AG04450 (cell line): ENCODE data around the gene STARD9. TPM values are rescaled to one million over a fixed set of nuclear protein-coding genes. Genes with fewer than 3 reads are reported as not detected.

Source experiments
- CTCF ChIA-PET: fragments of 300-600, 350-600 bp; formaldehyde crosslinking; extraction: SDS; loops from one replicate; lab custom pipeline; 2022; ENCODE audit warnings: antibody characterized with exemption, inconsistent platforms; lab: Charles Lee
- POLR2A ChIA-PET: fragments of 350-600 bp; formaldehyde crosslinking; extraction: SDS; loops from one replicate; lab custom pipeline; 2021; ENCODE audit warnings: antibody characterized with exemption, inconsistent platforms; lab: Yijun Ruan, JAX
- DNase-seq: peaks from one replicate; pipeline ENCODE4 v3.0.0-alpha.2; 2011; ENCODE audit warnings: low read depth, low spot score
- H3K27ac ChIP-seq: one replicate; pipeline ENCODE4 v1.5.1; 2012; ENCODE audit warnings: low read depth, low read length, control low read depth
- H3K27me3 ChIP-seq: one replicate; pipeline ENCODE4 v1.6.0; 2012; ENCODE audit warnings: low read length; ENCODE audit not compliant: control insufficient read depth, insufficient read depth
- H3K4me3 ChIP-seq: 2 replicates; pipeline ENCODE4 v1.5.1; 2011; ENCODE audit warnings: mild to moderate bottlenecking, low read depth, low read length, control low read depth
- H3K9me3 ChIP-seq: 2 replicates; pipeline ENCODE4 v1.5.1; 2012; ENCODE audit warnings: low read length; ENCODE audit not compliant: control insufficient read depth, insufficient read depth
- CTCF ChIP-seq: IDR thresholded peaks from 2 replicates; pipeline ENCODE4 v1.5.1; 2011; ENCODE audit warnings: low read depth, low read length, control low read depth, inconsistent platforms
- polyA plus RNA-seq: library from polyadenylated mRNA; depleted of rRNA; stranded (reverse); fragments of >200 nt; gene quantifications from 2 replicates; pipeline ENCODE4 v1.2.3, GENCODE V29; 2011

The STARD9 gene
- polyA plus RNA-seq, 1 experiment, result 2.2 TPM

- Histone ChIP-seq H3K4me3 (no peak overlapping the region), H3K27me3 (no peaks in the 10 kb centered on the region), H3K27ac (no peak overlapping the region), H3K9me3 (no peaks in the 10 kb centered on the region; the same call in 1 of the 2 replicates)
- TF ChIP-seq CTCF, result no peak
- POLR2A ChIA-PET, result no interaction called here
- DNase-seq, result no peak
- CTCF ChIA-PET, result interaction anchor here (2.0 kb wide), 1 partner anchor 219 kb away, joined by 14 read pairs; no protein-coding TSS in a partner anchor
These were observed 131.7 kb downstream of the STARD9 start for GRCh38 chr15:42707068-42707467.

GRCh38 chr15:42707873-42708544 is 132.6 kb downstream of the STARD9 start:
- TF ChIP-seq CTCF, result no peak
- ChIA-PET CTCF (interaction anchor here (2.1 kb wide), 1 partner anchor 219 kb away, joined by 9 read pairs; no protein-coding TSS in a partner anchor), POLR2A (no interaction called here)
- H3K4me3 ChIP-seq, result no peak overlapping the region
- H3K9me3 ChIP-seq, result no peaks in the 10 kb centered on the region; the same call in 1 of the 2 replicates
- no peaks in the 10 kb centered on the region for H3K27me3 ChIP-seq
- H3K27ac ChIP-seq, result no peak overlapping the region
- DNase-seq, result no peak

GRCh38 chr15:42710662-42711061 is 135.3 kb downstream of the STARD9 start:
- no peak for DNase-seq
- H3K4me3 ChIP-seq, result no peak overlapping the region
- CTCF ChIA-PET, result interaction anchor here (3.8 kb wide), 1 partner anchor 216 kb away, joined by 12 read pairs; no protein-coding TSS in a partner anchor
- POLR2A ChIA-PET, result no interaction called here
- no peaks in the 10 kb centered on the region; the same call in 1 of the 2 replicates for H3K9me3 ChIP-seq
- H3K27ac ChIP-seq, result no peak overlapping the region
- no peak for TF ChIP-seq CTCF
- no peaks in the 10 kb centered on the region for H3K27me3 ChIP-seq

- no peak for TF ChIP-seq CTCF
- DNase-seq, result no peak
- POLR2A ChIA-PET, result no interaction called here
- Histone ChIP-seq H3K9me3 (no peaks in the 10 kb centered on the region; the same call in 1 of the 2 replicates), H3K27ac (no peak overlapping the region), H3K27me3 (no peaks in the 10 kb centered on the region), H3K4me3 (no peak overlapping the region)
- CTCF ChIA-PET, result interaction anchor here (0.6 to 3.8 kb wide), 2 partner anchors 213 to 214 kb away, joined by 4 to 12 read pairs; no protein-coding TSS in a partner anchor
These were observed 136.3 kb downstream of the STARD9 start for GRCh38 chr15:42711746-42712145.

DNA sequence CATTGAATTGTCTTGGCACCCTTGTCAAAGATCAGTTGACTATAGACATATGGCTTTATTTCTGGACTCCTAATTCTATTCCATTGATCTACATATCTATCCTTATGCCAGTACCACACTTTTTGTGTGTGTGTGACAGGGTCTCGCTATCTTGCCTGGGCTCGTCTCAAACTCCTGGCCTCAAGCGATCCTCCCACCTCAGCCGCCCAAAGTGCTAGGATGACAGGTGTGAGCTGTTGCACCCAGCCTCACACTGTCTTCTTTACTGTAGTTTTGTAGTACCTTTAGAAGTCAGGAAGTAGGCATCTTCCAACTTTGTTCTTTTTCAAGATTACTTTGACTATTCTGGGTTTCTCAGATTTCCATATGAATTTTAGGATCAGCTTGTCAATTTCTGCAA is 137.2 kb downstream of the STARD9 start:
- Histone ChIP-seq H3K9me3 (no peaks in the 10 kb centered on the region), H3K4me3 (no peak overlapping the region), H3K27ac (no peak overlapping the region), H3K27me3 (no peaks in the 10 kb centered on the region)
- no peak for DNase-seq
- ChIA-PET CTCF (interaction anchor here (3.8 kb wide), 1 partner anchor 214 kb away, joined by 12 read pairs; no protein-coding TSS in a partner anchor), POLR2A (no interaction called here)
- TF ChIP-seq CTCF, result no peak
